ENCODE data around the gene CCDC88C.
"Not testable (repeated sequence)": the region's sequence is repeated elsewhere in the genome, so short reads cannot be mapped to it uniquely, and the experiment has no call there.

The CCDC88C gene

DNA sequence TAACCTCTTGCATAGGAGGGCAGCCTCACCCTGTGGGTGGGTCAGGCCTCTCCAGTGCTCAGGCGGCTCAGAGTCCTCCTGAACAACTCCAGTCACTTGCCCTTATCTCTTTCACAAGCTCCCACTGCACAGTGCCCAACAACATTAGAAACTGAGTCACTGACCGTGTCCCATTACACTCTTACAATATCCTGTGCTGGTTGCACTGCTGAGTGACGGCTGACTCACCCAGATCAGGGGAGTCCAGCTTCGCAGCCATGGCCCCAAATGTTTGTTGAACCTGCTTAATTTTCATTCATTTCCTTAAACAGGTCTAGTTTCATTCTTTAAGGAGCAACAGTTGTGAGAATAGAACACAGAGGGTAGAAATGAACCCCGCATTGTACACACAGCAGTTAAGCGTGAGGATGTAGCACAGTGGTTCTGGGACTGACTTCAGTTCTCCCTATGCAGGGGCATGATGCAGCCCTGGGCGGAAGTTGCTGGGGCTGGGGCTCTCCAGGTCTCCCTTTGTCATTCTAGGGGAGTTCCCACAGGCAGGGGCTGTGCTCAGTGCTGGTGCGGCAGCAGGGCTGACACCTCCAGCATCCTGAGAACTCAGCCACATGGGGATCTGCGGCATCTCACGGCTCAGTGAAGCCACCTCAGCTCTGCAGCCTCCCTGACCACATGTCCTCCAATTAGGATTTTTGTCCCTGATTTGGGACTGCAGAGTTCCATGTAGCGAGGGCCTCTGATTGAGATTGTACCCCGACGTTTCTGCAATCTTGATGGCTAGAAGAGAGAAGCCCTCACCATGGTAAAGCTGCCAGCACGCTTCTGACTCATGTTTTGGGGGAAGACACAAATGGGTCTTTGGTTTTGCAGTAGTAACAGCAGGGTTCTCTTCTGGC lies 189.3 kb downstream of the CCDC88C start:
- no peak for DNase-seq

GRCh38 chr14:91227183-91227628 lies 190.4 kb downstream of the CCDC88C start:
- no peak for DNase-seq

- not testable (repeated sequence) for DNase-seq
These were observed 191.3 kb downstream of the CCDC88C start for GRCh38 chr14:91226360-91226759.

DNA sequence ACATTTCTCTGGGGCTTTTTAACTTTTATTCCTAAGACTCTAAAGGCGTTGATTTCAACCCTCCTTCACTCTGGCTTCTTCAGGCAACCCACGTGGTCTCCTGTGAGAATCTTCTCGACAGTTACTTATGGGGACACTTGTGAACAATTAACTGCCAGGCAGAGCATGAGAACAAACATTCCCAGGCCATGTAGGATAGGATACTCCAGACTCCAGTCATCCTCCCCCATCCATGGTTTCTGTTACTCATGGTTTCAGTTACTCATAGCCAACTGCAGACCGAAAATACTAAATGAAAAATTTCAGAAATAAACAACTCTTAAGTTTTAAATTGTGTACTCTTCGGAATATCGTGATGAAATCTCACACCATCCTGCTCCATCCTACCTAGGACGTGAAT lies 192.6 kb downstream of the CCDC88C start:
- DNase-seq, result no peak

DNA sequence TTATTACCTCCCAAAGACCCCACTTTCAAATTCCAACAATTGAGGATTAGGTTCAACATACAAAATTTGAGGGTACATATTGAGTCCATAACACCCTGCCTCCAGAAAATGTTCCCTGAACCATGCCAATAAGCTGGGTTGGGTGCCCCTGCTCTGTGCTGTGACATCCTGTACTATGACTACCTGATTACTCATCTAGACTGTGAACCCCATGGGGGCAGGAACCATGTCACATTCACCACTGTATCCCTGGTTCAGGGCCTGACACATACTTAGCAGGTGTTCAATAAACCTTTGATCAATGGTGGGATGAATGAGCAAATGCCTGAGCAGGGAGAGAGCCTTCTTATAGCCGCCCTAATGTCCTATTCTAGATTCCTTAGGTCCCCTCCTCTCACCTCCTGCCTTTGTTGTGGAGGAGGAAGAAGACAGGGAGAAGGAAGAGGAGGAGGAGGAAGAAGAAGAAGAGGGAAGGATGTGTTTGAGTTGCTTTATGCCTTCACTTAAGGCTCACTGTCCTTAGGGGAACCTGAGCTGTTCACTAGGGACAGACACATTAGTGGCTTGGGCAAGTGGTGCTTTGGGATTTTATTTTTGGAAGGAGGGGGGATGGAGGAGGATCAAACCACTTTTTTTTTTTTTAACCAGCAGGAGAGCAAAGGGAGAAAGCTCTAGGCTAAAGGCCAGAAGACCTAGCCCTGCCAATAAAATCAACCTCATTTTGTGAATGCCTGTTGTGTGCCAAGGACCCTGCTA lies 194.4 kb downstream of the CCDC88C start:
- no peak for DNase-seq

Measured in hypothalamus (tissue), 51 donors.